Middle frontal gyrus (tissue), 1 donor: ENCODE measurements around the gene STIM1.
"Not testable (repeated sequence)": the region's sequence is repeated elsewhere in the genome, so short reads cannot be mapped to it uniquely, and the experiment has no call there.

Experiments
- DNase-seq: peaks from one replicate; pipeline ENCODE4 v3.0.0-alpha.2; 2015; ENCODE audit warnings: low spot score; ENCODE audit errors: extremely low spot score

STIM1 gene

DNA sequence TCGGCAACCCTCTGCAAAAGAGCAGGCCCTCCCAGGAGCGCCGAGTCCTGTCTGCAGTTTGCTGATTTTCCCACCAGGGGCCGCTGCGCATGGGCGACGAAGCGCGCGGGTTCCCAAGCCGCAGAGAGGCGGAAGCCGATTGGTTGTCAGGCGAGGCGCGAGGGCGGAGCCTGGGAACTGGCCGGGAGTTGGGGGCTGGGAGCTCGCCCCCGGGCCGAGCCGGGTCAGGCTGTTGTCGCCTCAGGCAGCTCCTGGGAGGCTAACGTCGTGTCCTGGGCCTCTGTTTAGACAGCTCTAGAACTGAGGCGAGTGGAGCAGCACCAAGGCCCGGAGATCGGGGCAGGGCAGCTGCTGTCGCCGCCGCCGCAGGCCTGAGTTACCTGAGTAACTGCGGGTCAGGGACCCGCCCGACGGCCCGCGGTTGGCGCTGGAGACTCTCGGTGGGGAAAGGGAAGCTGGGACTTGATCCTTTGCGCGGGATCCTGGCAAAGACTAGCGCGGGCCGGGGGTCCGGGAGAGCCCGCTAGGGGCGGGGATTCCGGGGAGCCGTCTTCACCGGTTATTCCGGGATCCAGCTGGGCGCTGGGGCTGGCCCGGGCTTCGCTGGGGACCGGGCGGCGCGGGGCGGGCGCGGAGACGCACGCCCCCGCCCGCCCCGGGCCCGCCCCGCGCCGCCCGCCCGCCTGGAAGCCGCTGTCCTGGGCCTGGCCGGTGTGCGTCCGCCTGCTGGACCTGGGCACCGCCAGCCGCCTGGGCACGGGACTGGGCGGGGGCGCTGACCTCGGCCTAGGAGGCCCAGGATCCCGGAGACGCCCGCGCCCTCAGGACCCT, at the start of gene STIM1:
STIM1 (plus strand) TSS at position 688 of the 831 bp plus-strand sequence. CDS start 607 bp downstream, outside the sequence.
- peak; percentile 84 for DNase-seq

GRCh38 chr11:3807909-3808860, 47.3 kb upstream of the STIM1 start, which contains the start of gene PGAP2:
Gene PGAP2 (plus strand): TSS chr11:3808560. CDS start chr11:3811260, 2,700 bp downstream.
- no peak for DNase-seq

- DNase-seq: no peak
Measured at GRCh38 chr11:3808861-3809623, 46.4 kb upstream of the STIM1 start.

- DNase-seq: no peak
Measured at GRCh38 chr11:3809624-3809928, 45.9 kb upstream of the STIM1 start.

DNA sequence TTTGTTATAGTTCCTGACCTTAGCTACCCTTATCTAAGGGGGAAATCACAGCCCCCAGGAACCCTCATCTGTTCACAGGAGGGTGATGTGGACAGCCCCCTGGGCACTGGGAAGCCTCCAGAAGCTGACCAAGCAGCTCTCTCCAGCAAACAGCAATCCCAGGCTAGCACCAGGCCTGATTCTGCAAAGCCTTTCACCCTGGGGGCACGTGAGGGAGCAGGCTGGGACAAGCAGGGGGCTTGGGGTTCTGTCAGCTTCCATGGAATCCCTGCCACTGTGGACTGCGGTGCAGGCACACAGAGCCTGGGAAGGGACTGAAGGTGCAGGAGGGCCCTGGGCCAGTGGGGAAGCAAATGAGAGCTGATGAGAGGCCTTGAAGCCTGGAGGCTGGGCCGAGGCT, 45.0 kb upstream of the STIM1 start:
- no peak for DNase-seq

- DNase-seq: no peak
Measured at GRCh38 chr11:3810951-3811350, 44.5 kb upstream of the STIM1 start.

GRCh38 chr11:3814832-3815231, 40.6 kb upstream of the STIM1 start:
- not testable (repeated sequence) for DNase-seq

GRCh38 chr11:3815845-3816244, 39.6 kb upstream of the STIM1 start:
- DNase-seq: no peak

DNA sequence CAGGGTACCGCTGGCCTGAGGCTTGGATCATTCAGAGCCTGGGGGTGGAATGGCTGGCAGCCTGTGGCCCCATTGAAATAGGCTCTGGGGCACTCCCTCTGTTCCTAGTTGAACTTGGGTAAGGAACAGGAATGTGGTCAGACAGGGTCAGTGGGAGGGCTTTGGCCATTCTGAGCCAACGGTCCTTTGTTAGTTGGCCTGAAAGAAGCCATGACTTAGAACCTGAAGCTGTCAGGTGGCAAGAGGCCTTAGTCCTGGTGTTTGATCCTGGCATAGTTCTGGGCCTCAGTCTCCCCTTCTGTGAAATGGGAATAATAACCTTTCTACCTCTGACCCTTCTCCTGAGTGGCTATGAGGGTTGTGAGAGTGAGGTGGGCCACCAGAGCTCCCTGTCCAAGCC, 38.8 kb upstream of the STIM1 start:
- DNase-seq: no peak

DNA sequence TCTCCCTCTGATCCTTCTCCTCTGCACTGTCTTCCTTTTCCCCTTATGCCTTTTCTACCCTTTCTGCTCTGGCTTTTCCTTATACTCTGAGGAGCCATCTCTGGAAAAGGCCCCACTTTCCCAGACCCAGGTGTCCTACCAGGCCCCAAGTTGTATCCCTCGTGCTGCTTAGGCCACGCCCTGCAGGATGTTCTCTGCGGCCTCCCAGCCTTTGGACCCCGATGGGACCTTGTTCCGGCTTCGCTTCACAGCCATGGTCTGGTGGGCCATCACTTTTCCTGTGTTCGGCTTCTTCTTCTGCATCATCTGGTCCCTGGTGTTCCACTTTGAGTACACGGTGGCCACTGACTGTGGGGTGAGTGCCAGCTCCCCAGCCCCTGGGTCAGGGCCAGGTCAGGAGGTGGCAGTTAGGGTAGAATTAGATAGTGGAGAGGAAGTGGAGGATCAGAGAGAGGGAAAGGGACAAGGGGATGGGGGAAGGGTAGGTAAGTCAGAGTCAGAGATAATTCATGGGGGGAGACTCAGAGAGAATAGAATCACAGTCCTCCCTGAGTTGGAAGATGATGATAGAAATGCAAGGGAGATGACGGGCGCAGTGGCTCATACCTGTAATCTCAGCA, 38.2 kb upstream of the STIM1 start:
- DNase-seq: no peak

- no peak for DNase-seq
Measured at GRCh38 chr11:3820971-3821370, 34.5 kb upstream of the STIM1 start.

DNA sequence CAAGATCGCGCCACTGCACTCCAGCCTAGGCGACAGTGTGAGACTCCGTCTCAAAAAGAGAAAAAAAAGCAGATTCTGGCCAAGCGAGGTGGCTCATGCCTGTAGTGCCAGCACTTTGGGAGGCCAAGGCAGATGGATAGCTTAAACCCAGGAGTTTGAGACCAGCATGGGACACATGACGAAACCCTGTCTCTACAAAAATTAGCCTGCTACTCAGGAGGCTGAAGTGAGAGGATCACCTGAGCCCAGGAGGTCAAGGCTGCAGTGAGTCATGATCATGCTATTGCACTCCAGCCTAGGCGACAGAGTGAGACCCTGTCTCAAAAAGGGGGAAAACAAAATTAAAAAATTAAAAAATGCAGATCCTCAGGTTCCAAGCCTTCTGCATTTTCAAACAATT, 33.2 kb upstream of the STIM1 start:
- no peak for DNase-seq

GRCh38 chr11:3823303-3823702, 32.2 kb upstream of the STIM1 start:
- no peak for DNase-seq

DNA sequence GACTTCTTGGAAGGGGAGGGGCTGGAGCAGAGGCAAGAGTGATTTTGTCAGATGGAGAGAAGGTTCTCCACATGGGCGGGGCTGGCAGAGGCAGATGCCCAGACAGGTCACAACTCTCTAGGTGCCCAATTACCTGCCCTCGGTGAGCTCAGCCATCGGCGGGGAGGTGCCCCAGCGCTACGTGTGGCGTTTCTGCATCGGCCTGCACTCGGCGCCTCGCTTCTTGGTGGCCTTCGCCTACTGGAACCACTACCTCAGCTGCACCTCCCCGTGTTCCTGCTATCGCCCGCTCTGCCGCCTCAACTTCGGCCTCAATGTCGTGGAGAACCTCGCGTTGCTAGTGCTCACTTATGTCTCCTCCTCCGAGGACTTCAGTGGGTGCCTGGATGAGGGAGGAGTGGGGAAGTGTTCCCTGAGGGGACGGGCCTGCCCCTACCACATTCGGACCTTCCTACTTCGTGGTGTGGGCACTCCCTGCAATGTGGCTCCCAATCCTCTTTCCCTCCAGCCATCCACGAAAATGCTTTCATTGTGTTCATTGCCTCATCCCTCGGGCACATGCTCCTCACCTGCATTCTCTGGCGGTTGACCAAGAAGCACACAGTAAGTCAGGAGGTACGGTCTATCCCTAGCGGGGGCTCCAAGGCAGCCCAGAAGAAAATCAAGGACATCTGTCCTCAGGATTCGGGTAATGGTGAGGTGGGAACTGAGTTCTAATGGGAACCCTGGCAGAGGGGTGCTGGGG, 31.5 kb upstream of the STIM1 start:
- no peak for DNase-seq

- DNase-seq: no peak
Measured at GRCh38 chr11:3824714-3825472, 30.6 kb upstream of the STIM1 start.

DNA sequence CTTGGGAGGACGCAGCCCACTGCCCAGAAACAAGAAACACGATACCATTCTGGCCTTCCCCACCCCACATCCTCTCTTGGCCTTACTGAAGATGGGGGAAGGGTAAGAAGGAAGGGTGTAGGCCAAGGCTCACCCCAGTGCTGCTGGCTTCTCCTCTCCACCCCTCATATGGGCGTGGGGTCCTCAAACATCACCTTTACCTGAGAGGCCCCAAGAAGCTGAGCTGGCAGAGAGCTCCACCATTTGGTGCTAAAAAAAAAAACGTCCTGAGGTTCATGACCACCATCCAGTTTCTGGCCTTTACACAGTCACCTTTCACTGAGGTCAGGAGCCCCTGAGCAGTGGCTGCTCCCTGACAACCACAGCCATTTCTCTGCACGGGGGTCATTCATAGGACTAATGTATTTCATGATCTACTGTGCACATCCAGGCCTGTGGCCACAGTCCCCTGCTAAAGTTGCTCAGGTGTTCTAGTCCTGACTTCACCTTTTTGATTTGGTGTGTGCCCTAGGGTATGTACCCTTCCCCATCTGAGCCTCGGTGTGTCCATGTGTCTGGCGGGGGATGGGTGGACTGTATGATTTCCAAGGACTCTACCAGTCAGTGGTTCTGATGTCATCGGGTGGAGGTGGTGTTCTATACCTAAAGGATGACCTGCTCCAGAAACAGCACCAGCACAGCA, 29.9 kb upstream of the STIM1 start:
- no peak for DNase-seq

- DNase-seq: peak; percentile 60
Measured at GRCh38 chr11:3826721-3827120, 28.7 kb upstream of the STIM1 start.

DNA sequence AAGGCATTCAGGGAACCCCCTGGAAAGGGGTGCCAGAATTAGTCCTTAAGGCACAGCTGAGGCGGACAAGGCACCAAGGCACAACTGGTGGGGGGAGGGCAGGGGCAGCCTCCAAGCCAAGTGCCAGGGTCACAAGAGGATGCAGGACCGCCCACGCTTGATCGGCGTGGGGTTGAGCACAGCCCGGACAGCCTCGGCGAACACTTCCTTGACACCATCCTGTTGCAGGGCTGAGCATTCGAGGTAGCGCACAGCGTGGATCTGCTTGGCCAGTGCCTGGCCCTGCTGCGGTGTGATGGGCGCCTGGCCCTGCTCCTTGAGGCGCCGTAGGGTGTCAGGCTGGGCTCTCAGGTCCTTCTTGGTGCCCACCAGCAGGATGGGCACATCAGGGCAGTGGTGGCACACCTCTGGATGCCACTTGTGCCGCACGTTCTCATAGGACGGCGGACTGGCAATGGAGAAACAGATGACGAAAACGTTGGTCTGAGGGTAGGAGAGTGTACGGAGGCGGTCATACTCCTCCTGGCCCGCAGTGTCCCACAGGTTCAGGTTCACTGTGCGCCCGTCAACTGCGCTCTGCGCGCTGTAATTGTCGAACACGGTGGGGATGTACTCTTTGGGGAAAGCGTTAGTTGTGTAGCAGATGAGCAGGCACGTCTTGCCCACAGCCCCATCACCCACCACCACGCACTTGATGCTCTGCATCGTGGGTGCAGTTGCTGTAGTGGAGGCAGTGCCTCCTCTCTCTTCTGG, 27.9 kb upstream of the STIM1 start:
- DNase-seq: no peak
